GM12865 (cell line): ENCODE data around the gene CCM2.

ENCODE experiments used
- DNase-seq: peaks from one replicate; pipeline ENCODE4 v3.0.0; 2010; ENCODE audit warnings: low read depth
- H3K4me3 ChIP-seq: 2 replicates; pipeline ENCODE4 v1.5.1; 2011; ENCODE audit warnings: mild to moderate bottlenecking, low read depth, low read length, control low read depth
- TF ChIP-seq, protein P1 (sequence below): IDR thresholded peaks from 2 replicates; pipeline ENCODE4 v1.5.1; 2011; ENCODE audit warnings: low read length, control low read depth, low read depth, inconsistent platforms; ENCODE audit not compliant: insufficient read depth; ENCODE audit errors: missing control alignments

The CCM2 gene

DNA sequence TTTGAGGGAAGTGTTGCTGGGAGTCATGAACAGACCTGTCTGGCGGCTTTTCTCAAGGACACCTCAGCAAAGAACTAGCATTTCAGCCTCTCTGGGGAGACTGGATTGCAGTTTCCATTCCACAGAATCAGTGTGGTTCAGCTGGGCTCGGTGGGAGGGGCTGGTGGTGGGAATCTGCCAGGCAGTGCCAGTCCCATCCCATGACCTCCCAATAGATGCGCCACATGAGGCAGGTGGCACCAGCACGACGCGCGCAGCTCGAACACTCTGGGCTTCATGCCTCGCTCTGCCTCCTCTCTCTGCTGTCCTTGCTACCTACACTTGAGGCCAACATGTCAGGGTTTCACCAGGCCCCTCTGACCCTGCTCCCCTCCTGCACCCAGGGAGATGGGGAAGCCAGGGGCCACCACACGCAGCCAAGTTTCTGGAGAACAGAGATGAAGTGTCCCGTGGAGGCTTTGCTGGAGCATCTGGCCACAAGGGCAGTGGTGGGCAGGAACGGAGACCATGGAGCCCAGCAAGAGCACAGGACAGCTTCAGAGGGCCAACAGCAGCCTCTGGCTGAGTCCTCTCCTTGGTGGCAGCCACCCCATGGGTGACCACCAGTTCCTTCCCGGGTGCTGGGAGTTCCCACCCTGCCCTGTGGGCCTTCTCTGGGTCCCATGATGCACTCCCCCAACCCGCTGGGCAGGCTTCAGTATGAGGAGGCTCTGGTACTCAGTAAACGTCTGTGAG is 86.5 kb downstream of the CCM2 start:
- TF ChIP-seq, protein P1, sequence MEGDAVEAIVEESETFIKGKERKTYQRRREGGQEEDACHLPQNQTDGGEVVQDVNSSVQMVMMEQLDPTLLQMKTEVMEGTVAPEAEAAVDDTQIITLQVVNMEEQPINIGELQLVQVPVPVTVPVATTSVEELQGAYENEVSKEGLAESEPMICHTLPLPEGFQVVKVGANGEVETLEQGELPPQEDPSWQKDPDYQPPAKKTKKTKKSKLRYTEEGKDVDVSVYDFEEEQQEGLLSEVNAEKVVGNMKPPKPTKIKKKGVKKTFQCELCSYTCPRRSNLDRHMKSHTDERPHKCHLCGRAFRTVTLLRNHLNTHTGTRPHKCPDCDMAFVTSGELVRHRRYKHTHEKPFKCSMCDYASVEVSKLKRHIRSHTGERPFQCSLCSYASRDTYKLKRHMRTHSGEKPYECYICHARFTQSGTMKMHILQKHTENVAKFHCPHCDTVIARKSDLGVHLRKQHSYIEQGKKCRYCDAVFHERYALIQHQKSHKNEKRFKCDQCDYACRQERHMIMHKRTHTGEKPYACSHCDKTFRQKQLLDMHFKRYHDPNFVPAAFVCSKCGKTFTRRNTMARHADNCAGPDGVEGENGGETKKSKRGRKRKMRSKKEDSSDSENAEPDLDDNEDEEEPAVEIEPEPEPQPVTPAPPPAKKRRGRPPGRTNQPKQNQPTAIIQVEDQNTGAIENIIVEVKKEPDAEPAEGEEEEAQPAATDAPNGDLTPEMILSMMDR = no peak
- no peak overlapping the region for H3K4me3 ChIP-seq
- DNase-seq = no peak

DNA sequence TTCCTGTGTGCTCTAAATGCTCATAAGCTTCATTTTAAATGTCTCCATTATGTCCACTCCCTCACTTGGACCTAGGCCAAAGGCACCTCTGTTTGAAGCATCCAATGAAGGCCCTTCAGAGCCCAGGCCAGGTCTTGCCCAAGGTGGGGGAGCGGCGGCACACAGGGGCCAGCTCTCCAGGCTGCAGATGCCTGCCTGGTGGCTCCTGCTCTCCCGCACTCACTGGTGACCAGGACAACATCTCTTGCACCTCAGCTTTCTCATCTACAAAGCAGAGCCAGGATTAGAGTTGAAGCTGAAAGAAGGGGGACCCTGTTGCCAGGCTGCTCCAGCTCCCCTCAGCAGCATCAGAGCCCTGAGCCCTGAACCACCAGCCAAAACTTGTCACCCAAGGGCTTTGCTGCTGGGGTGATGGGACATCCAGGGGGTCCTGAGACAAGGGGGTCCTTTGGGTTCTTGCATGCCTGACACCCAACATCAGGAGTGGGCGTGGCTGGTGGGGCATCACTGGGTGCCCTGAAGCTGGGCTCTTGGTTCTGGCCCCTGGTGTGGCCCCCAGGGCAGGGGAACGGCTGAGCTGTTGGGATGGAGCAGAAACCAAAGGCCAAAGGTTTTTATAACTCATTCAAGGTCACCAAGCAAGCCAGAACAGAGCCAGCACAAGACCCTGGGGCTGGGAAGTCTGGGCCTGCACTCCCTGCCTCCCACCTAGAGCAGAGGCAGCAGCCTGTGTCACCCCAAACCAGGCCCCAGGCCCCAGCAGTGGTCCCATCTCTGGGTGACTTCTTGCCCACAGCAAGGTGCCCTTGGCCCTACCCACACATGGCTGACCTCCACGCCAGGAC is 87.5 kb downstream of the CCM2 start:
- H3K4me3 ChIP-seq = no peak overlapping the region
- no peak for DNase-seq
- TF ChIP-seq, protein P1 = no peak

DNA sequence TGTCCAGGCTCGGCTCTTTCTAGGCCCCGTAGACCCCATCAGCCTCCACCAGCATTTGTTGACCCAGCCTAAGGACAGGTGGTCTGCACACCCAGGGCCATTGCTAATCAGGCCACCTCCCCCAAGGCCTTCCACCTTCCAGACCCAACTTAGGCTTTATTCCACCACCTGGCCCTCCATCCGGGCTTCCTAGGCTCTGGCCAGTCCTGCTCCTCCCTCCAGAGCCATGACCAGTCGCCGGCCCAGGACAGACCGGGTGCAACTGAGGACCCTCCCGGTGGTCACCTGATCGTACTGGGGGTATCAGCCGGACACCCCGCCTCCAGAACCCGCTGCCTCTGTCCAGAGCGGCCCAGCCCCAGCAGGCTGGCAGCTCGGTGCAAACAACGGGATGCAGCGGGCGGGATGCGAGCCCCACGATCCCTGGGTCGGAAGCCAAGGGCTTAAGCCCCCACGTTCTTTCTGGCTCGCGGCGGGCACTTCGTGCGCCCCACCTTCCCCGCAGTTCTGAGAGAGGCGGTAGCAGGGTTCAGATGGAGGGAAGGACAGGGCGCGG is 88.2 kb downstream of the CCM2 start:
- TF ChIP-seq, protein P1 = no peak
- no peak for DNase-seq
- no peak overlapping the region for H3K4me3 ChIP-seq

DNA sequence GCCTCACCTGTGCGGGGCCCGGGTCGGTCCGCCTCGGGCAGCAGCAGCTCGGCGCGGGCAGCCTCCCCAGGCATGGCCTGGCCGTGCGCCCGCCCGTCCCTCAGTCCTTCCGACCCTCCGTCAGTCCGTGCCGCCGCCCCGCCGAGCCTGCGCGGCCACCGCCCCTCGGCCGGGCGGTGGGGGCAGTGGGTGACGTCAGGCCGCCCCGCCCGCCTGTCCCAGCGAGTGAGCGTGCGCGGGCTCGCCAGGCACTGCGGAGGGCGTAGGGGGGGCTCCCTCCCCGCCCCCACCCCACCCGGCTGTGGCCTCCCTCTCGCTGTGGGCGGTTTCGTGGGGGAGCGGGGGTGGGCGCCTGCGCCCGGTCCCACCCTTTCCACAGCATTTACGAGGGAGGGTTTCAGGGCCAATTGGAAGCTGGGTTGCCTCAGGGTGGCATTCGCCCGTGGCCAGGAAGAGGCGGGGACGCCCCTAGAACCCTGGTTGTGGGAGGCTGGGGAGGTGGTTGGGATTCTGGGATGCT is 88.9 kb downstream of the CCM2 start, which contains the start of gene NACAD:
TSS of gene NACAD (minus strand) at position 149 of the 520 bp plus-strand sequence. CDS start at position 74, 75 bp downstream.
- TF ChIP-seq, protein P1 = no peak
- DNase-seq = no peak
- no peak within 1 kb of the TSS for H3K4me3 ChIP-seq

DNA sequence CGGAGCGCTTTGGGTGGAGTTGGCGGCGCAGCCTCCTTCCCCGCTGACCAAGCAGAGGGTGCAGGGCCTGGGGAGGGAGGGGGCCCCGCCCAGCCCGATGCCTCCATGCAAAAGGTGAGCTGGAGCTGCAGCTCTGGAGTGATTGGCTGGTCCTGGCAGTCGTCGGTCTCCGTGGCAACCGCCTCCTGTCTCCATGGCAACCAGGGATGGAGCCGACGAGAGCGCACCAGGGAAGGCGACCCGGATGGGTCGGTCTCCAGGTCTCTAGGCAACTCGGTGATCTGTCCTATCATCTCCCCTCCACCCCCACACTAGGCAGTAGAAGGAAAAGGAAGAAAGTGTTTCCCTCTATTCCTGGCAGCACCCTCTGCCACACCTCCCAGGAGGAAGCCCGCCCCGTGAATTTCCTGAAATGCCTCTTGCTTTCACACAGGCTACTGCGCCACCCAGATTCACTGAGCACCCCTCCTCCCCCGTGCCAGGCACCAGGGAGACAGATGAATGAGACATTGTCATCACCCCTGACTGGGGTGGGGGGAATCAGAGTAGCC is 89.4 kb downstream of the CCM2 start:
- DNase-seq = peak; percentile 64
- TF ChIP-seq, protein P1 = no peak
- no peak overlapping the region for H3K4me3 ChIP-seq

DNA sequence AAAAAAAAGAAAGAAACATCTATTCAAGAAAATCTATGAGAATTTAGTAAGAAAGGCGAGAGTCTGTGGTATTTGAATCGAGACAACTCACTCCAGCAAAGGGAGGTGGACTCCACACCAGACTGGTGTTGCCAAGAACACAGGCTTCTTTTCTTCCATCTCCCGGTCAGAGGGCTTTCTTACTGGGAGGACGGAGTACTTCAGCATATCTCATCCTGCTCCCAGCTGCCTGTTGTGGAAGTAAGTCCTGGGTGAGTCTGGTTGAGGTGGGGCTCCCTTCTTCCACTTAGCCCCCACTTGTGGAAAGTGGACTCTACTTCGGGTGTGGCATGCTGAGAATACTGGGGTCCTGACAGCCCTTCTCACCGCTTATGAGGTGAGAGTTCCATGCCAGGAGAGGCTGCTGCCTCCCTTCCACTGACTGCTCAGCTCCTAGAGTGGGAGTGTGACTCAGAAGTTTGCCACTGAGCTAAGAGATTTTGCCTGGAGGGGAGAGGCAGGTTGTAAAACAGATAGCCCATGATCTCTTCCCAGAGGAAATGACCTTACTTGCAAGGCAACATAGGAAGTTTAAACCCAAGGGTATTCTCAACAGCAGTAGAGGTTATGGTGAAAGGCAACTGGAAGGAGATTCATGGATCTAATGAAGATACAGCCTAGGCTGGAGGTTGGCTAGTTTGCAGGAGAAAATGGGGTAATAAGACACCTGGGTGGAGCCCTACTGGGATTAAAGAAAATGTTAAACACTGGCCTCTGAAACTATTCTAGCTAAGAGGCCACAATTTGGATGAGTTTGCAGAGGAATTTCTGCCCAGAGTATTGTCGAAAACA is 92.3 kb downstream of the CCM2 start:
- TF ChIP-seq, protein P1 = no peak
- no peak overlapping the region for H3K4me3 ChIP-seq
- DNase-seq = no peak
